Activated CD4-positive, alpha-beta memory T cell treated with anti-CD3 and anti-CD28 coated beads for 36 hours (primary cell): Measurements from ENCODE around the gene EEF1B2. TPM values are rescaled to one million over a fixed set of nuclear protein-coding genes. Genes with fewer than 3 reads are reported as not detected.
"Not testable (repeated sequence)": the region's sequence is repeated elsewhere in the genome, so short reads cannot be mapped to it uniquely, and the experiment has no call there.

Experiments used
- CTCF ChIA-PET: fragments of 350-600 bp; sonication (Branson Sonifier 250); formaldehyde crosslinking; loops from one replicate; lab custom pipeline; 2021; ENCODE audit warnings: antibody characterized with exemption, inconsistent platforms; lab: Charles Lee
- POLR2A ChIA-PET: fragments of 350-600 bp; sonication (Branson Sonifier 250); formaldehyde crosslinking; loops from one replicate; lab custom pipeline; 2021; ENCODE audit warnings: antibody characterized with exemption; lab: Charles Lee
- DNase-seq: peaks from one replicate; pipeline ENCODE4 v3.0.0-alpha.2; 2020
- H3K27ac Mint-ChIP-seq: one replicate; pipeline ENCODE4 v1.8.0; 2021; ENCODE audit warnings: mixed read lengths
- H3K27me3 Mint-ChIP-seq: one replicate; pipeline ENCODE4 v1.8.0; 2021; ENCODE audit warnings: mixed read lengths
- H3K36me3 Mint-ChIP-seq: one replicate; pipeline ENCODE4 v1.8.0; 2021; ENCODE audit warnings: mixed read lengths
- H3K4me1 Mint-ChIP-seq: one replicate; pipeline ENCODE4 v1.8.0; 2021; ENCODE audit warnings: low read depth, mixed read lengths
- H3K4me3 Mint-ChIP-seq: one replicate; pipeline ENCODE4 v1.8.0; 2021; ENCODE audit warnings: mild to moderate bottlenecking, mixed read lengths
- H3K9me3 Mint-ChIP-seq: one replicate; pipeline ENCODE4 v1.8.0; 2021; ENCODE audit warnings: mixed read lengths
- intact Hi-C: fragments of 100-400 bp; cut with micrococcal nuclease; formaldehyde crosslinking; loops from one replicate; pipeline ENCODE4 v1.15.1; 2023
- total RNA-seq, 2 experiments: library from RNA; stranded (reverse); gene quantifications; one replicate each; pipeline ENCODE4 v1.2.3, GENCODE V29; 2021

Gene EEF1B2
- total RNA-seq: 1,000 to 10,000 TPM; 1,180 to 1,194 TPM

GRCh38 chr2:206159346-206160124, at the start of gene EEF1B2, which contains the start of gene NDUFS1:
TSS of gene EEF1B2 (plus strand) at chr2:206159895. CDS start at chr2:206159980, 85 bp downstream.
TSS of gene NDUFS1 (minus strand) at chr2:206159444. CDS start at chr2:206153678, 5,766 bp downstream.
- Mint-ChIP-seq H3K4me1 (peaks cover 52% of the 10 kb centered on the region), H3K36me3 (peaks cover 51% of the 10 kb centered on the region), H3K9me3 (no peaks in the 10 kb centered on the region), H3K27ac (peak within 1 kb of the TSS; percentile 97), H3K27me3 (no peaks in the 10 kb centered on the region), H3K4me3 (peak within 1 kb of the TSS; percentile 96)
- CTCF ChIA-PET: no interaction called here
- intact Hi-C loops: loop anchor here (1.0 to 10.0 kb wide), 7 partner anchors 73 to 1368 kb away; partner anchors contain the start of genes ADAM23, CREB1, FASTKD2 and INO80D
- POLR2A ChIA-PET: interaction anchor here (0.6 to 0.8 kb wide), 2 partner anchors 14 to 146 kb away, joined by 3 read pairs; no protein-coding TSS in a partner anchor
- peak; percentile 98 for DNase-seq

- peaks cover 5% of the 10 kb centered on the region for H3K9me3 Mint-ChIP-seq
- no peak for DNase-seq
- H3K27ac Mint-ChIP-seq: no peak overlapping the region
- no peaks in the 10 kb centered on the region for H3K27me3 Mint-ChIP-seq
- ChIA-PET CTCF (no interaction called here), POLR2A (no interaction called here)
- intact Hi-C loops: no loop called here
- H3K4me1 Mint-ChIP-seq: no peaks in the 10 kb centered on the region
- no peak overlapping the region for H3K4me3 Mint-ChIP-seq
- H3K36me3 Mint-ChIP-seq: peaks cover 11% of the 10 kb centered on the region
Observed at GRCh38 chr2:206112108-206112507, 47.6 kb upstream of the EEF1B2 start.

GRCh38 chr2:206112846-206113547, 46.7 kb upstream of the EEF1B2 start:
- POLR2A ChIA-PET: no interaction called here
- Mint-ChIP-seq H3K9me3 (peaks cover 5% of the 10 kb centered on the region), H3K27me3 (no peaks in the 10 kb centered on the region), H3K36me3 (peaks cover 13% of the 10 kb centered on the region), H3K4me1 (no peaks in the 10 kb centered on the region), H3K4me3 (no peak overlapping the region), H3K27ac (no peak overlapping the region)
- DNase-seq: no peak
- CTCF ChIA-PET: no interaction called here
- intact Hi-C loops: no loop called here

- Mint-ChIP-seq H3K27me3 (no peaks in the 10 kb centered on the region), H3K36me3 (peaks cover 18% of the 10 kb centered on the region), H3K27ac (no peak overlapping the region), H3K9me3 (peaks cover 5% of the 10 kb centered on the region), H3K4me1 (no peaks in the 10 kb centered on the region), H3K4me3 (no peak overlapping the region)
- intact Hi-C loops: no loop called here
- ChIA-PET CTCF (no interaction called here), POLR2A (no interaction called here)
- no peak for DNase-seq
Observed at GRCh38 chr2:206115026-206115578, 44.6 kb upstream of the EEF1B2 start.

GRCh38 chr2:206116278-206116677, 43.4 kb upstream of the EEF1B2 start:
- DNase-seq: no peak
- Mint-ChIP-seq H3K36me3 (peaks cover 29% of the 10 kb centered on the region), H3K27ac (no peak overlapping the region), H3K4me1 (no peaks in the 10 kb centered on the region), H3K4me3 (no peak overlapping the region), H3K9me3 (peaks cover 13% of the 10 kb centered on the region), H3K27me3 (no peaks in the 10 kb centered on the region)
- CTCF ChIA-PET: no interaction called here
- intact Hi-C loops: no loop called here
- POLR2A ChIA-PET: no interaction called here

GRCh38 chr2:206122569-206122968, 37.1 kb upstream of the EEF1B2 start:
- intact Hi-C loops, H3K4me3 Mint-ChIP-seq: not testable (repeated sequence)
- peaks cover 45% of the 10 kb centered on the region for H3K36me3 Mint-ChIP-seq

GRCh38 chr2:206125901-206126300, 33.8 kb upstream of the EEF1B2 start:
- ChIA-PET POLR2A (no interaction called here), CTCF (no interaction called here)
- H3K4me3 Mint-ChIP-seq: no peak overlapping the region
- DNase-seq: no peak
- peaks cover 5% of the 10 kb centered on the region for H3K9me3 Mint-ChIP-seq
- no peaks in the 10 kb centered on the region for H3K4me1 Mint-ChIP-seq
- no peaks in the 10 kb centered on the region for H3K27me3 Mint-ChIP-seq
- H3K27ac Mint-ChIP-seq: no peak overlapping the region
- peaks cover 44% of the 10 kb centered on the region for H3K36me3 Mint-ChIP-seq
- intact Hi-C loops: no loop called here

More at GRCh38 chr2:206122569-206122968, 37.1 kb upstream of the EEF1B2 start:
- H3K27me3 Mint-ChIP-seq, DNase-seq, H3K27ac Mint-ChIP-seq, H3K9me3 Mint-ChIP-seq, POLR2A ChIA-PET, H3K4me1 Mint-ChIP-seq: not testable (repeated sequence)
- CTCF ChIA-PET: interaction anchor here (0.6 kb wide), 1 partner anchor 33 kb away, joined by 5 read pairs; no protein-coding TSS in a partner anchor

- Mint-ChIP-seq H3K9me3 (no peaks in the 10 kb centered on the region), H3K27me3 (no peaks in the 10 kb centered on the region), H3K36me3 (peaks cover 28% of the 10 kb centered on the region), H3K27ac (no peak overlapping the region), H3K4me1 (no peaks in the 10 kb centered on the region), H3K4me3 (no peak overlapping the region)
- POLR2A ChIA-PET: no interaction called here
- CTCF ChIA-PET: interaction anchor here (0.5 kb wide), 1 partner anchor 9 kb away, joined by 3 read pairs; no protein-coding TSS in a partner anchor
- intact Hi-C loops: no loop called here
- DNase-seq: no peak
Observed at GRCh38 chr2:206127656-206128055, 32.0 kb upstream of the EEF1B2 start.

GRCh38 chr2:206143451-206143850, 16.2 kb upstream of the EEF1B2 start:
- DNase-seq: no peak
- H3K9me3 Mint-ChIP-seq: no peaks in the 10 kb centered on the region
- H3K27ac Mint-ChIP-seq: no peak overlapping the region
- peaks cover 33% of the 10 kb centered on the region for H3K36me3 Mint-ChIP-seq
- ChIA-PET CTCF (interaction anchor here (0.6 kb wide), 1 partner anchor 20 kb away, joined by 3 read pairs; no protein-coding TSS in a partner anchor), POLR2A (no interaction called here)
- intact Hi-C loops: no loop called here
- no peaks in the 10 kb centered on the region for H3K27me3 Mint-ChIP-seq
- no peaks in the 10 kb centered on the region for H3K4me1 Mint-ChIP-seq
- no peak overlapping the region for H3K4me3 Mint-ChIP-seq

GRCh38 chr2:206144383-206144782, 15.3 kb upstream of the EEF1B2 start:
- Mint-ChIP-seq H3K9me3 (no peaks in the 10 kb centered on the region), H3K4me1 (no peaks in the 10 kb centered on the region), H3K4me3 (no peak overlapping the region), H3K27me3 (no peaks in the 10 kb centered on the region), H3K27ac (no peak overlapping the region), H3K36me3 (peaks cover 37% of the 10 kb centered on the region)
- POLR2A ChIA-PET: no interaction called here
- DNase-seq: no peak
- CTCF ChIA-PET: no interaction called here
- intact Hi-C loops: no loop called here

- no peaks in the 10 kb centered on the region for H3K9me3 Mint-ChIP-seq
- ChIA-PET POLR2A (interaction anchor here (0.6 kb wide), 1 partner anchor 14 kb away, joined by 3 read pairs; the partner anchor contains the start of gene EEF1B2), CTCF (no interaction called here)
- H3K27ac Mint-ChIP-seq: peak overlapping the region; percentile 28
- peaks cover 33% of the 10 kb centered on the region for H3K36me3 Mint-ChIP-seq
- H3K27me3 Mint-ChIP-seq: no peaks in the 10 kb centered on the region
- intact Hi-C loops: no loop called here
- no peak for DNase-seq
- no peaks in the 10 kb centered on the region for H3K4me1 Mint-ChIP-seq
- no peak overlapping the region for H3K4me3 Mint-ChIP-seq
Observed at GRCh38 chr2:206145665-206146064, 14.0 kb upstream of the EEF1B2 start.

- intact Hi-C loops: no loop called here
- no peaks in the 10 kb centered on the region for H3K27me3 Mint-ChIP-seq
- CTCF ChIA-PET: no interaction called here
- peaks cover 11% of the 10 kb centered on the region for H3K4me1 Mint-ChIP-seq
- no peaks in the 10 kb centered on the region for H3K9me3 Mint-ChIP-seq
- DNase-seq: no peak
- no peak overlapping the region for H3K4me3 Mint-ChIP-seq
- peaks cover 23% of the 10 kb centered on the region for H3K36me3 Mint-ChIP-seq
- H3K27ac Mint-ChIP-seq: no peak overlapping the region
- POLR2A ChIA-PET: no interaction called here
Observed at GRCh38 chr2:206149330-206149729, 10.4 kb upstream of the EEF1B2 start.
